NCI-H524 treated with DMSO at 0.1 percent for 48 hours (cell line): ENCODE measurements around the gene A2ML1.
"Not testable (repeated sequence)": the region's sequence is repeated elsewhere in the genome, so short reads cannot be mapped to it uniquely, and the experiment has no call there.

Source experiments
- DNase-seq: peaks from one replicate; lab custom pipeline; 2025; lab: John Stamatoyannopoulos, UW

The A2ML1 gene

DNA sequence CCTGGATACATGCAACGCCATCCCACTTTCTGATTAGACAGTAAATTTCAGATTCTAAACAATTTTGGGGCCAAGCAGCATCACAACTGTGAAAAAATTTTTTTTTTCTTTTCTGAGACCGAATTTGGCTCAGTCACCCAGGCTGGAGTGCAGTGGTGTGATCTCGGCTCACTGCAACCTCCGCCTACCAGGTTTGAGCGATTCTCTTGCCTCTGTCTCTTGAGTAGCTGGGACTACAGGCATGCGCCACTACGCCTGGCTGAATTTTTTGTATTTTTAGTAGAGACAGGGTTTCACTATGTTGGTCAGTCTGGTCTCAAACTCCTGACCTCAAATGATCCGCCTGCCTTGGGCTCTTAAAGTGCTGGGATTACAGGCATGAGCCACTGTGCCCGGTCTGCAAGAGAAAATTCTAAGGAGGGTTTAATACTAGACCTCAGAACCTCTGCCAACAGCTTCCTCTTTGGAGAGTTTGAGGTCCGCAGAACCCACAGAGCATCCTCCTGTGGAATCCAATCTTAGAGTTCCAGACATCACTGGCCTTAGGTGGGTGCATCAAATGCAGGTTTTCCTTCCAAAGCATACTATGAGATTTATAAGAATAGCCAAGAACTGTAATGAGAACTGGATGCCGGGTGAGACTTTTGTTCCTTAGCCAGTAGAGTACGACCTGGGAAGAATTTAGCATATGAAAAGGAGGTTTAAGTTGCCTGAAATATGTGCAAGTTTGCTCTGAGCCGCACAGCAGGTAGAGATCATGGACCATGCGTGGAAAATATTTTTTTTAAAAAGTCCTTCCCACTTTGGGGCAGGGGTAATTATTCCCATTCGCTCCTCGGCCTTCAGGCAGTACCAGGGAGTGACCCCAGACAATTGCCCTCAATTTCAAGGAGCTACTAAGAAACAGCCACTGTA is 84.1 kb downstream of the A2ML1 start:
- DNase-seq: no peak

DNA sequence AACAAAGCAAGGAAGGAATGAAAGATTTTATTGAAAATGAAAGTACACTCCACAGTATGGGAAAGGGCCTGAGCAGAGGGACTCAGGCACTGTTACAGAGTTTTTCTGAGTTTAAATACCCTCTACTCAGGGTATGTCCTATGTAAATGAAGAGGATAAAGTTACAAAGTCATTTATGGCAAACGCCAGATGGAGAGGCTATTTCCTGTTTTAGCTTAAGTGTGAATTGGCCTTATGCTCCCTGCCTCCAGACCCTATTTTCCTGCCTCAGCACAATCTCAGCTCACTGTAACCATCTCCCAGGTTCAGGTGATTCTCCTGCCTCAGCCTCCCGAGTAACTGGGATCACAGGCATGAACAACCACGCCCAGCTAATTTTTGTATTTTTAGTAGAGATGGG is 85.1 kb downstream of the A2ML1 start:
- DNase-seq: peak; percentile 53

DNA sequence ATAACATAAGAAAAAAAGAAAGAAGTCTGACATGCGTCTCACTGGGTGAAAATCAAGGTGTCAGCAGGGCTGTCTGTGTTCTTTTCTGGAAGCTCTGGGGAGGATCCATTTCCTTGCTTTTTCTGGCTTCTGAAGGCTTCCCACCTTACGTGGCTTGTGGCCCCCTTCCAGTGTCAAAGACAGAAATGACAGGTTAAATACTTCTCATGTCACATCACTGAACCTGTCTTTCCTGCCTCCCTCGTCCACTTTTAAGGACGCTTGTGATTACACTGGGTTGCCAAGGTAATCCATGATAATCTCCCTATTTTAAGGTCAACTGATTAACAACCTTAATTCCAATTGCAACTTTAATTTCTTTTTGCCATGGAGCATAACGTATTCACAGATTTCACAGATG is 87.3 kb downstream of the A2ML1 start:
- DNase-seq: no peak

DNA sequence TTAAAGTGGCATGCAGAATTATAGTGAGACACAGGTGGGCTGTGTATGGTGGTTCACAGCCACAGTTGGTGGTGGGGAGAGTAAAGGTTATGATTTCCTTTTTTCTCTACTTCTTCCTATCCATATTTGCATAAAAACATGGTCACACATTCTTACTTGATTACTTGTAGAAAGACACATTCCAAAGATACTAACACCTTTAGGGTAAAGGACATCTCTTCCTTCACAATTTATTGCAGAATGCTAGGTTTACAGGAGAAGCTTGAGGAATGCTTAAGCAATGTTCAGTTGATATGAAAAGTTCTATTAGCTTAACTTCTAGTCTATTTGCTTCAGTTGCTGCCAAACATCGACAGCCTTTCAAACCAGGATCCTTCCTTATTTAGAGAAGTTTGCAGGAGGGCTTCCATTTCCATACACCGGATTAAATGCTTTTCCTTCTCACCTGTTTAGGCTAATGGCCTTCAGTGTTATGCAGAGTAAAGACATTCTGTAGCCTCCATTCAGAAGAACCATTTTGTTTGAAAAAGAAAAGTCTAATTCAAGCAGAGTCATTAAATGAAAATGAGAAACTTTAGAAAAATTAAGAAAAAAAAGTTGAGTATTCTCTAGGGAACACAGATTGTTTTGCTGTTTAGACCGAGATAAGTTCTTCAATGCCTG is 89.3 kb downstream of the A2ML1 start:
- no peak for DNase-seq

DNA sequence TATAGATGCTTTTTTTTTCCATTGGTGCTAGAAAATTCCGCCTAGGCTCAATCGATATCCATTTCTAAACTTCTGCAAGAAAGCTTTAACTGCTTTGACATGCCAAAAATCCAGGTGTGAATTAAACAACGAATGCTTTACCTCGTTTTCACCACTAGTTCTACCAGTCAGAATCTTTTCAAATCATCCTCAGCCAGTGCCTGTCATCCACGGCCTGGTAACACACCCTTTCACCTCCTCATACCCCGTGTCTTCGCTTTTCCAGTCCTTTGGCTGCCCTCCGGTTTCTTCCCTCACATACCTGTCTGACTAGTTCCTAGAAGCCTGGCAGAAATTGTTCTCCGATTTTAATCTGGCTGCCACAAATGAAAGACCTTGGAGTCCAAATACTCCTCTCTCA is 90.5 kb downstream of the A2ML1 start:
- DNase-seq: no peak

DNA sequence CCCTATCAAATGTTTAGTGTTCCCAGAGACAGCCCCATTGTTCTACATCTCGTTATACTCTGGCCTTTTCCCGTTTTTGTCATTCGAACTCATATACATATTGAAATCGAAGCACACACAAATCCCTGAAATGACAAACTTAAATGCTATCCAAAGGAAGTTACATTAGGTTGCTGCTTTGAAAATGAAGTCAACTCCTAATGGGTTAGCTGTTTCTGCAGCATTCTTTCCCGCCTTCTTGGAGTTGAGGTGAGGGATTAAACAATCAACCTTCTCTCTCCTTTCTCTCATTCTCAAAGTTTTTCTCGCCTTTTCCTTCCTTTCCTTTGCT is 91.2 kb downstream of the A2ML1 start:
- no peak for DNase-seq

DNA sequence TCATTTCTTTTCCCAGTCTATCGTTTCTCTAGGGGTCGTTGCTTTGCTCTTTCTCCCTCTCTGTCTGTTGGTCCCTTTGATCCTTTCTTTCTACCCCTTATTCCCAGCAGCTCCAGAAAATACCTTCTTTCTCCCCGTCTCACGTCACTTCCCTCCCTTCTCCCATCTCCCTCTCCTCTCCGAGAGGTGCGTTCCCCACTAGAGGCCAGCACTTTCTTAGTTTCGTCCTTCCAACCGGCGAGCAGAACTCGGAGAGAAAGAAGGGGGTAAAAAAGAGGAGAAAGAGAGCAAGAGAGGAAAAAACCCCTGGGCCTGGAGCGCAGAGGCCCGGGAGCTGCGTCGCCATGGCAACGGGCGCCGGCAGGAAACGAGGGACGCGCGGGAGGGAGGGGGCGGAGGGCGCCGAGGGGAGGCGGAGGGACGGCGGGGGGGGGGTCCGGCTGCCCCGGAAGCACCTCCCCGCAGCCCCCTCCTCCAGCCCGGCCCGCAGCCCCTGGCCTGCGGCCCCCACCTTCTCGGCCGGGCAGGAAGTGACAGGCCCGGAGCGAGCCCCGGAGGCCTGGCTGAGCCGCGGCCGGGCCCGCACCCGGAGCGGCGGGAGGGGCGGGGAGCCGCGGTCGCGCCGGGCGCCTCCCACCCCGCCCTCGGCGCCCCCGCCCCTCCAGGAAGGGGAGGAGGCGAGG is 91.8 kb downstream of the A2ML1 start, which contains the start of gene PHC1:
PHC1 (plus strand) TSS at position 477 of the 683 bp plus-strand sequence. CDS start 3,169 bp downstream, outside the sequence.
- peak; percentile 44 for DNase-seq

DNA sequence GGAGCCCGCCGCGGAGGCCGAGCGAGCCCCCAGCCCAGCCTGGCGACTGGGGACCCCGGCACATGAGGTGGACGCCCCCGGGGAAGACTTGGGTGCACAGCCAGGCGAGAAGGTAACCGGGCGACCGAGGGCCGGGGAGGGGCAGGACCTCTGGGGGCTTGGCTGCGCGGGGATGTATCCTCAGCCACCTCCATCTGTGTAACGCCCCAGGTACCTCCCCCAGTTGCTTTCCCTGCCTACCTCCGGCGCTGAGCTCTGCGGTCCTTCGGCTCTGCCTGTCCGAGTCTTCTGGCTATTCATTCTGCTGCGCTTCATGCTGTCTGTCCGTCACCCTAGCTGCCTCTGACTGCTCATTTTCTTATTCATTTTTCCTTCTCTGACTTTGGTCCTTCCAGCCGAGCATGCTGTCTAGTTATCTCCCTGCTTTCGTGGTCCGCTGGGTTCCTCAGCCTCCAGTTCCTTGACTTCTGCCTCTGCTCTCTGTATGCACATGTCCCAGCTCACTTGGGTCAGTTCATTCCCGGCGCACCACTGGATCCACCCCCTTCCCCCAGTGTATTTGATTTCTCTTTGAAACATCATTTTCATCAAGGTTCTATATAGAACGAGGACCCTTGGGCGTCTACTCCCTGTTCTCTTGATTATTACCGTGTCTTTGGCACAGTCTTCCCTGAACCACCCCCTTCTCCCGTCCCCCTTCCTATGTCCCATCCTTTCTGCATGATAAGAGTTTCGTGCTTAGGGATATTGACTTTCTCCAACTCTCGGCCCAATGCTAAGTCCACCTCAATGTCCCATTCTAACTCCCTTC is 92.5 kb downstream of the A2ML1 start:
- peak; percentile 13 for DNase-seq

DNA sequence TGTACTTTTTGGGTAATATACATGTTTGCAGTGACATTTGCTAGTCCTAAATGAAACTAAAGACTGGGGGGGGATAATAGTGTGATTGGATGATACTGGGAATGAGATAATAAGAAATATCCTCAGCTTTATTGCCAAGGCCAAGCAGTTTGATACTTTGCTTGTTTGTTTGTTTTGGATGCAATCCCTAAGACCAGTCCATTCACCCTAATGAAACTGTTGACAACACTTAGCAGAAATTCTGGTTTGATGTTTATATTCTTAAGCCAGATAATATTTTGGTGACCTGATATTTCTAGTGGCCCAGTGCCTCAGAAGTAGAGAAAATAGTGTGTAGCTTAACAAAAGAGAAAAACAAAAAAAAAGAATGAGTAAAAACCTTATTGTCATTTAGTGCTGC is 93.7 kb downstream of the A2ML1 start:
- DNase-seq: no peak

DNA sequence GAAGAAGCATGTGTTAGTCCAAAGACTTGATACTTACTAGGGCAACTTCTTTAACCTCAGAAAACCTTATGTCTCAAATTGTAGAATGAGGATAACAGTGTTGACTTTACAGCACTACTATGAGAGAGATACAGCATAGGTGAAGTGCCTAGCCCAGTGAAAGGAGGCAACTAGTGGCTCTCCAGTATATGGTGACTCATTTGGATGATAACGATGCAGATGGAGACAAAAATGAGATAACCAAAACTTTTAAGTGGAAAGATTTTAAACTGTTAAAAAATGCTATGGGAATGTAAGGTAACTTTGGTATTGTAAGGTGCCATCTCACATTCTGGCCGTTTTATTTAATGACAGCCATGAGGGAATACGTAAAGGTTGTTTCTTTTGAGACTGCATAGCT is 94.6 kb downstream of the A2ML1 start:
- no peak for DNase-seq

DNA sequence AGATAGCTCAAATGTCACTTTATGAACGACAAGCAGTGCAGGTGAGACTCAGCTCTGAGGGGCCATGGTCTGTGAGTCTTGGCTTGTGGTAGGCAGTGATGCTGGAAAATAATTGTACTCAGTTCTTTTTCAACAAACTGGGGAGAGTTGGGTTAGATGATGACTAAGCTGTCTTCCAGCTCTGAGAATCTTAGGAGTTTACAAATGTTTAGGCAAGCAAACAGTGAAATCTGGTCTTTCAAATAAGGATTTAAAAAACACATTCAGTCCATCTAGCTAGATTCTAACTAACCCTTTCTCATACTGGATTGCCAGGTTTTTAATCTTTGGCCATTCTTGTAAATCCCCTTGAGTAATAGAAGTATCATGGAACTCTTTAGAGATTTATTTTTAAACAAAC is 95.3 kb downstream of the A2ML1 start:
- no peak for DNase-seq

DNA sequence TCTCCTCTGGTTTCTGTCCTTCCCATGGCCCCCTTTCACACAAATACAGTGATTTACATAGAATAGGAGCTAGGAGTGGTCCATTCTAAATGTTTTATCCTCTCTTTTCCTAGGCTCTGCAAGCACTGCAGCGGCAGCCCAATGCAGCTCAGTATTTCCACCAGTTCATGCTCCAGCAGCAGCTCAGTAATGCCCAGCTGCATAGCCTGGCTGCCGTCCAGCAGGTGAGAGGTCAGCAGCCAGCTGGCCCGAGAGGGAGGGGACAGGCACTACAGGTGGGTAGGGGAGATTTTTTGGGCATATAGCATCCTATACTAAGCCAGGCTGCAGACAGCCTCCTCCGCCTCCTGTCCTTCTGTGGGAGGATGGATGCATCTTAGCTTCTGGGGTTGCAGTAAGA is 97.2 kb downstream of the A2ML1 start:
- DNase-seq: not testable (repeated sequence)

DNA sequence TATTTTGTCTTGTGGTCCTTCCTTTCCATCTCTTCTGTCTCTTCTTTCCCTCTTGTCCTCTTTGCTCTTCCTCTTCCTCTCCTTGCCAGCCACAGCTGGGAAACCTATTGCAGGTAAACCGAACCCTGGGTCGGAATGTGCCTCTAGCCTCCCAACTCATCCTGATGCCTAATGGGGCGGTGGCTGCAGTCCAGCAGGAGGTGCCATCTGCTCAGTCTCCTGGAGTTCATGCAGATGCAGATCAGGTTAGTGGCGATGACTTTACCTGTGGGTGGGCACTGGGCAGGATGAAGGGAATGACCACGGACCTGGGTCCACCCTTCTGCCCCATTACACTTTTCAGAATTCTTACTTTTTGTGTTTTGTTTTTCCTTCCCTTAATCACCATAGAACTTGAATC is 100.1 kb downstream of the A2ML1 start:
- DNase-seq: no peak
